Activated CD4-positive, alpha-beta T cell treated with anti-CD3 and anti-CD28 coated beads, Interleukin-2, amount 50 U/mL, for 24 hours (primary cell): ENCODE data around the gene LRRC58.
A peak's percentile ranks its signal among the peaks of the same experiment; 100 is the strongest.
"Not testable (repeated sequence)": the region's sequence is repeated elsewhere in the genome, so short reads cannot be mapped to it uniquely, and the experiment has no call there.

Source experiments
- DNase-seq, 2 donors: peaks; one replicate each; pipeline ENCODE4 v3.0.0-alpha.2; 2020; ENCODE audit warnings: low read depth in 1 of 2, low spot score in 1 of 2

Gene LRRC58

DNA sequence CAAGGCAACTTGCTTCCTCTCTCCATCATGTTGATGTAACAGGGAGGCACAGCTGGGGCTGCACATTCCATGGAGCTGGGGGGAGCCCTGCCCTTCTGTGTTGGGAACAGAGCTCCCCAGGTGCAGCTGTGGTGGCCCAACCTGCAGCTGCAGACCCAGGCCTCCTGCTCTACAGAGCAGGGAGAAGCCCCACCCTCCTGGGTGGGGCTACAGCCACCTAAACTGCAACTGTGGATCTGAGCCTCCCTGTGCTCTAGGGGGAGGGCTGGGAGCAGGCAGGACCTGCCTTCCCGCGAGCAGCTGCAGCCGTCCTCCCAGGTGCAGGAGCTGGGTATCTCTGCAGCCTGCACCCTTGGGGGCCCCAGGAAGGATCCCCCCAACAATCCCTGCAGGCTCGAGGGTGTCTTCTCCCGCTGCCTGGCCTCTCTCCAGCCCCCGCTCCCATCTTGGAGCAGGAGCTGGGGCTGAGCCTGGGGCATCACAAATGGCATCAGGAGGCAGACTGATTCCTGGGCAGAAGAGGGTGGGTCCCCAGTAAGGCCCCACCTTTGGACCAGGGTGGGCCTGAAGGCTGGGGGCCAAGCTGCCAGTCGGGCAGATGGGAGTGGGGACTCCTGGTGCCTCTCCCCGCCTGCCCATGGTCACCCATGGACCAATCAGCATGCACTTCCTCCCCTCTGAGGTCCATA lies 7.4 kb downstream of the LRRC58 start:
- no peak for DNase-seq

DNA sequence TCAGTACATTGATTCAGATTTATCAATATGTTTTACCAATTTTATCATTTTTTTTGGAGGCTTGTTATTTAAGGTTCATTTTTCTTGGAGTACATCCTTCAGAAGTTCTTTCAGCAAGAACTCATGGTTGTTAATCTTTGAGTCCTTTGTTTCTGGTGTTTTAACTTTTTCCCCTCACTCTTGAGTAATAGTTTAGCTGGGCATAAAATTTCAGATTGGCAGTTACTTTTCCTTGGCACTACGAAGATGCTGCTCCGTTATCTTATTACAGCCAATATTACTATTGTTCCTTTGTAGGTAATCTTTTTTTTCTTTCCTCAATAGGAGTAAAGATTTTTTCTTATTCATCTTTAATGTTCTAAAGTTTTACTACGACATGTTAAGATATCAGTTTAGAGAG lies 9.8 kb downstream of the LRRC58 start:
- DNase-seq = no peak

DNA sequence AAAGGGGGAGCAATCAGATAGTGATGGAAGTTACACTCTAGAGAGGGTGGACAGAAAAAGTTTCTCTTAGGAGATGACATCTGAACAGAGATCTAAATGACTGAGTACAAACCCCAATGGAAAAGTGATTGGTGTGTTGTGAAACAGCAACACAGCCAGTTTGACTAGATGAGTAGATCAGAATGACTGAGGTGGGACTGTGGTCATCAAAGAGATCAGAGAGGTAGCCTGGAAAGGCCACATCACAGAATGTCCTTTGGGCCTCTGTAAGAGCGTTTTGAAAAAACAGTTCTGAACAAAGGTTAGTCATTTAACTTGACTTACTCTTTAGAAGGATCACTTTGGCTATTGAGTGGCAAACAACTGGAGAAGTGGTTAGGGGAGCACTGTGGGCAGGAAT lies 10.6 kb downstream of the LRRC58 start:
- no peak for DNase-seq

GRCh38 chr3:120332646-120333045 lies 16.5 kb downstream of the LRRC58 start:
- DNase-seq = no peak

DNA sequence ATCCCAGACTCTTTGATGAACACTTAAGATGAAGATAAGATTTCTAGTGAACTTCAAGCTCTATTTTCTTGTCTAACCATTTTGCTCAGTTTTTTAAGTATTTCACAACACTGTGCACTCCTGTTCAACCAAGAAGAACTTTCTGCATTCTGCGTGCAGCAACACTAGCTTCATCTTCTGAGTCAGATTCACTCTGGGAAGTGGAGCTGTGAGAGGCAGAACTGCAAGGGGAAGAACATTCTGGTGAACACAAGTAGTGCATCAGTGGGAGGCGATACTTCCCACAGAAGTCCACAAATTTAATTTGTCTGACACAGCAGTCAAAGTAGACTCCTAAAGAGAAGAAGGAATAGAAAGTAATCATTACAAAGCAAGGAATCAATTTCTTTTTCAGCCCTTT lies 18.1 kb downstream of the LRRC58 start:
- DNase-seq = no peak

GRCh38 chr3:120326784-120327183 lies 22.4 kb downstream of the LRRC58 start:
- DNase-seq = no peak

DNA sequence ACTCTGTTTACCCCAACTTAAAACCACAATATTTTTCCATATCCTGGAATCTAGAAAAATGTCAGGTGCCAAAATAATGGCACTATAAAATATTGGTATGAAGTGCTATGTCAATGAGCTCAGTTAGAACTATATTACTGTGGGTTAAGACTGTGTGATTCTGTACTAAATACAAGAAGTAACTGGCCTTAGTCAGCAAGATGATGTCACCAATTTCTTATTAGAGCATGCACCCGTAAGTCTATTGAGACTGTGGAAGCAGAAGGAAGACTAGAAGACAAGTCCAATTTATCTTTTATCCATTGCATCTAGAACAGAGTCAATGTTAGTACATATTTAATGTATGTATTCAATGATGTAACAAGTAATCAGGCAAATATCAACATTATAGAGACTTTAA lies 25.0 kb downstream of the LRRC58 start:
- DNase-seq = no peak

DNA sequence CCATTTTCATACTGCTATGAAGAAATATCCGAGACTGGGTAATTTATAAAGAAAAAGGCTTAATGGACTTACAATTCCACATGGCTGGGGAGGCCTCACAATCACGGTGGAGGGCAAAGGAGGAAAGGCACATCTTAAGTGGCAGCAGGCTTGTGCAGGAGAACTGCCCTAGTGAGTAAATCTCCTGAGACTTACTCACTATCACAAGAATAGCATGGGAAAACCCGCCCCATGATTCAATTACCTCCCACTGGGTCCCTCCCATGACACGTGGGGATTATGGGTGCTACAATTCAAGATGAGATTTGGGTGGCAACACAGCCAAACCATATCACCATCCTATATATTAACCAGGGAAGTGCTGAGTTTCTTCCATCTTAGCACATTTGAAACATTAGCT lies 25.4 kb downstream of the LRRC58 start:
- peak in 1 of 2 donors; percentile 3 for DNase-seq

- DNase-seq = no peak
These were observed 37.0 kb downstream of the LRRC58 start for GRCh38 chr3:120311863-120312794.

GRCh38 chr3:120306519-120307455 lies 42.4 kb downstream of the LRRC58 start:
- no peak for DNase-seq

DNA sequence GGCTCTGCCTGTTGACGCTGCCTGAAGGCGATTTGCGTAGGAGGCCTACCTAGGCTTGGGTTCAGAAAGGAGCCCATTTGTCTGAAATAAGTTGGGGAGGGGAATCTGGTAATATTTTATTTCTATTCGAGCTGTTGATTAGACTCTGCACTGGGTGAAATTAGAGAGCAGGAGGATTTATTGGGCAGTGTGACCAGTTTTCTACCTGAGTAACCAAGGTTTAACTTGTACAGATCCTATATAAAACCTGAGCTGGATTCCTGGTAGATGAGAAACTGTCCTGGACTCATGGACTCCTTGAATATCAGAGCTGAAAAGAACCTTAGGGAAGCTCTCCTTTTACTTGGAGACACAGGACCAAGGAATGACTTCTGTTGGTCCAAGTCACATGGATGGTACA lies 44.5 kb downstream of the LRRC58 start:
- DNase-seq = no peak

DNA sequence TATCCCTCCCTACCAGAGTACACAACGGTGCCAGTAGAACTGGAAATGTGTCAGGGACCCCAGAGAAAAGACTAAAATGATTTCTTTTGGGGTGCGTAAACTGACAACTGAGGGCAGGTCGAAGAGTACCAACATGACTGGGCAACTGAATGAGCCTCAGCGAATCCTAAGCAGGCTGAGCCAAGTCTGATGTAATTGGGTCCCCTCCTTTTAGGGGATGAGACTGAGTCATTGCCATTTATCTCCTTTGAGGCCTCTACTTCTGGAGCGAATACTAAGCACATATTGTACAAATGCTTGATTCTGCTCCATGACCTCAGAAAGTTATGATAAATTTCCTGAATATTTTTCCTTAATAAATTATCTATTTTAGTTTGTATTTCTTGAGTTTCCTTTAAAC lies 46.8 kb downstream of the LRRC58 start:
- no peak for DNase-seq

GRCh38 chr3:120300971-120301370 lies 48.2 kb downstream of the LRRC58 start:
- no peak for DNase-seq

DNA sequence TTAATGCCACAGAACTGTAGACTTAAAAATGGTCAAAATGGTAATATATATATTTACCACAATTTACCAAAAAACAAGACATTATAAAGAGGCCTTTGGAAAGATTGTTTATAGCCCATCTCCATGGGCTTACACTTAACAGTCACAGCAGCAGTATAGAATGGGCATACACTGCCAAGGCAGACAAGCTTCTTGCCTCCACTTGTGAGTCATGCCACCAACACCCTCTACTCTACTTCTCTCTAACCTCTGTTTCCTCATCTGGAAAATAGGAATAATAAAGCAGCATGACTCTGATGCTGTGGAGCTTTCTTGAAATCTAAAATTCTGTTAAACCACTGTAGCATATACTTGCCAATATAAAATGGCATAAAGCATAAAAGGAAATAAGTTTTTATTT lies 49.8 kb downstream of the LRRC58 start:
- no peak for DNase-seq

DNA sequence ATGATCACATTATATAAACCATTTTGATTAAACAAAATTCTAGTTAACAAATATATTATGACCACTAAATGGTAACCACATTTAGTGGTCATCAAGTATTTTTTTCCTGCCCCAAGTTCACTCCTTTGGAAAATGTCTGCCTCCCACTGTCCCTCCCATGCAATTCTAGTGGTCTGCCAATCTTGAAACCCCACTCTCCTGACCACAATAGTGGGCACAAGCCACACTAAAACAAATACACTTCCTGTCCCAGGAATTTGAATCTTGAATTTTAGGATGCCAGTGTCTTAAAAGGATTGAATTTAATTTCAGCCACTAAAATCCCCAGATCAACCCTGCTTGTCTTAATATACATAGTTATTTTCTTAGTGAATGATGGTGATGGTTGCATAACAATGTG lies 50.2 kb downstream of the LRRC58 start:
- no peak for DNase-seq

- not testable (repeated sequence) for DNase-seq
These were observed 57.6 kb downstream of the LRRC58 start for GRCh38 chr3:120291552-120291951.

GRCh38 chr3:120289636-120290035 lies 59.5 kb downstream of the LRRC58 start:
- no peak for DNase-seq

GRCh38 chr3:120286465-120286864 lies 62.7 kb downstream of the LRRC58 start:
- no peak for DNase-seq

DNA sequence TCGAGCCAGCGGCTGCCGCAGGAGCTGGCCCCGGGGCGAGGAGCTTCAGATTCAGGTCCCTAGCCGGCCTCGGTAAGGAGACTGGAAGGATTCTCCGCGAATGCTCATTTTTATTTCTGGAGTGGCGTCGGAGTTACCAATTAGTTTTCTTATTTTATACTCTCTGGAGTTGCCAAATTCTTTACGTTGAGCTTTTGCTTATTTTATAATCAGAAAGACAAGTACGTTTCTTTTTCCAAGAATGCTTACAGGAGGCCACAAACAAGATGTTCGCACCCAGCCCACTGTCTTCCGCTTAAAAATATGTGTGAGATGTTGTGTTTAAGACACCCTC lies 63.7 kb downstream of the LRRC58 start:
- no peak for DNase-seq

DNA sequence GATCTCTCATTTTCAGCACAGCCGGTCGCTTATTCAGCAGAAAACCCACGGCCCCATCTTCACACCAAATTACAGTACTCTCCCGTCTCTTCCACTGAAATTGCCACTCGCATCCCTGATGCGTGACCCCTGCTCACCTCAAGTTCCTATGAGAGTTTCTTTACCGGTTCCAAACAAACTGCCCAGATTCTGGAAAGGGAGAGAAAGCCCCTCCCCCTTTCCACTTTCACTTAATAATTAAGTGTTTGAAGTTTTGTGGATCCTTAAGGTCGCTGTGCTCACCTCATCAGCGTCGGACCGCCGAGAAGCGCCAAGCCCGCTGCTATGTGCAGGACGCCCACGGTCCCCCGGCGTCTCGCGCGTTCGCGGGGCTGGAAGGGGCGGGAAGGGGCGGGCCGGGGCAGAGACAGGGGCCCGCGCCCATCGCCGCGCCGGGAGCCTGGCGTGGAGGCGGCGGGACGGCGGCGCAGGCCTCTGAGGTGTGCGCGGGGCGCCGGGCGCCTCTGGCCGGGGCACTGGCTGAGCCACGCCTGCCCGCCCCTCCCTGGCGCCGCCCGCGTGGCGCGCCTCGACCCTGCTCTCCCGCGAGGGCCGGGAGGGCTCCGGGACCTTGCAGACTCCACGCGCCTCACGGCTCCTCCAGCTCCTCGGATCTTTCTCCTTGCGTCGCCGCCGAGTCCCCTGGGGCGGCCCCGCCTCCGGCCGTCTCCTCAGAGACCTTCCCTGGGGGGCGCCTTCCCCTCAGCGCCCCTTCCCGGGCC lies 64.2 kb downstream of the LRRC58 start, which contains the start of gene GPR156:
Gene GPR156 (minus strand): TSS at position 476 of the 761 bp plus-strand sequence. CDS start 41,124 bp downstream, outside the sequence.
- no peak for DNase-seq

- no peak for DNase-seq
These were observed 67.9 kb downstream of the LRRC58 start for GRCh38 chr3:120281261-120281660.
